ENCODE data around the gene ARHGAP10. TPM values are rescaled to one million over a fixed set of nuclear protein-coding genes. Genes with fewer than 3 reads are reported as not detected.

ARHGAP10 gene
- total RNA-seq, 4 donors from 2014 or later = 26.5 to 117 (median 29.7) TPM

- Histone ChIP-seq H3K36me3 (no peaks in the 10 kb centered on the region), H3K27ac (peak overlapping the region; percentile 32 to 96 (median 92)), H3K4me1 (peaks cover 9 to 65% (median 10%) of the 10 kb centered on the region in 3 donors), H3K4me3 (peak overlapping the region; percentile 81 to 86 (median 84)), H3K27me3 (no peaks in the 10 kb centered on the region), H3K9me3 (no peaks in the 10 kb centered on the region)
- no peak for DNase-seq
- TF ChIP-seq CTCF (IDR thresholded peaks at IDR 0.05) (no peak), POLR2A (IDR thresholded peaks at IDR 0.05) (no peak)
- 59 to 70% methylated on average over 4 to 5 of the region's 5 CpGs for WGBS, 2 donors
- intact Hi-C loops (cut with DNase I) = no loop called here
Observed at GRCh38 chr4:147733716-147734344, 1.9 kb downstream of the ARHGAP10 start.

GRCh38 chr4:147734496-147734895 is 2.6 kb downstream of the ARHGAP10 start:
- Histone ChIP-seq H3K4me3 (peak overlapping the region; percentile 81 to 86 (median 84)), H3K4me1 (peaks cover 9 to 69% (median 10%) of the 10 kb centered on the region in 3 donors), H3K36me3 (no peaks in the 10 kb centered on the region), H3K27me3 (no peaks in the 10 kb centered on the region), H3K27ac (peak overlapping the region; percentile 32 to 96 (median 86)), H3K9me3 (no peaks in the 10 kb centered on the region)
- TF ChIP-seq POLR2A (IDR thresholded peaks at IDR 0.05) (no peak), CTCF (IDR thresholded peaks at IDR 0.05) (no peak)
- 55 to 71% methylated on average over 3 of the region's 3 CpGs for WGBS, 2 donors
- no peak for DNase-seq
- intact Hi-C loops (cut with DNase I) = no loop called here

GRCh38 chr4:147735413-147736301 is 3.8 kb downstream of the ARHGAP10 start:
- intact Hi-C loops (cut with DNase I) = no loop called here
- DNase-seq = no peak
- Histone ChIP-seq H3K27me3 (no peaks in the 10 kb centered on the region), H3K4me1 (peaks cover 9 to 81% (median 10%) of the 10 kb centered on the region in 3 donors), H3K27ac (peak overlapping the region in 3 of 4 donors; percentile 24 to 96 (median 94)), H3K4me3 (peak overlapping the region; percentile 81 to 86 (median 84)), H3K9me3 (no peaks in the 10 kb centered on the region), H3K36me3 (no peaks in the 10 kb centered on the region)
- 75 to 77% methylated on average over 6 of the region's 6 CpGs for WGBS, 2 donors
- no peak for TF ChIP-seq POLR2A (IDR thresholded peaks at IDR 0.05)
- TF ChIP-seq CTCF (IDR thresholded peaks at IDR 0.05) = no peak

- Histone ChIP-seq H3K9me3 (no peaks in the 10 kb centered on the region), H3K4me1 (peaks cover 9 to 81% (median 15%) of the 10 kb centered on the region in 3 donors), H3K27me3 (no peaks in the 10 kb centered on the region), H3K36me3 (no peaks in the 10 kb centered on the region), H3K27ac (peak overlapping the region in 3 of 4 donors; percentile 25 to 96 (median 94)), H3K4me3 (peak overlapping the region in 3 of 4 donors; percentile 82 to 86 (median 86))
- DNase-seq = no peak
- 63 to 64% methylated on average over 3 of the region's 3 CpGs for WGBS, 2 donors
- intact Hi-C loops (cut with DNase I) = no loop called here
- TF ChIP-seq POLR2A (IDR thresholded peaks at IDR 0.05) = no peak
- no peak for TF ChIP-seq CTCF (IDR thresholded peaks at IDR 0.05)
Observed at GRCh38 chr4:147736458-147736857, 4.6 kb downstream of the ARHGAP10 start.

- Histone ChIP-seq H3K4me3 (no peak overlapping the region), H3K4me1 (peaks cover 13 to 91% (median 20%) of the 10 kb centered on the region in 3 donors), H3K36me3 (no peaks in the 10 kb centered on the region), H3K9me3 (no peaks in the 10 kb centered on the region), H3K27me3 (no peaks in the 10 kb centered on the region), H3K27ac (peak overlapping the region in 2 of 4 donors; percentile 94 to 96)
- no peak for DNase-seq
- 63 to 93% methylated on average over 2 of the region's 2 CpGs for WGBS, 2 donors
- intact Hi-C loops (cut with DNase I) = no loop called here
- TF ChIP-seq CTCF (IDR thresholded peaks at IDR 0.05) (no peak), POLR2A (IDR thresholded peaks at IDR 0.05) (no peak)
Observed at GRCh38 chr4:147737623-147738022, 5.7 kb downstream of the ARHGAP10 start.

All from esophagus squamous epithelium (tissue), 5 donors.